CD8-positive, alpha-beta memory T cell (primary cell): ENCODE measurements around the gene PROCA1. TPM values are rescaled to one million over a fixed set of nuclear protein-coding genes. Genes with fewer than 3 reads are reported as not detected.
A peak's percentile ranks its signal among the peaks of the same experiment; 100 is the strongest.

Experiments
- CTCF ChIA-PET: fragments of 350-600 bp; sonication (Branson Sonifier 250); formaldehyde crosslinking; loops from one replicate; lab custom pipeline; 2021; ENCODE audit warnings: antibody characterized with exemption; lab: Charles Lee
- POLR2A ChIA-PET: fragments of 350-600 bp; sonication (Branson Sonifier 250); formaldehyde crosslinking; loops from one replicate; lab custom pipeline; 2021; ENCODE audit warnings: antibody characterized with exemption; lab: Charles Lee
- DNase-seq, 5 donors: peaks; one replicate each; pipeline versions ENCODE4 v3.0.0 to v3.0.0-alpha.2; 2020 to 2022; ENCODE audit warnings: mixed read lengths in 1 of 5
- H3K27ac ChIP-seq: one replicate; pipeline ENCODE4 v1.7.0; 2013; ENCODE audit warnings: low read depth, mild to moderate bottlenecking, low read length, moderate library complexity
- H3K27me3 ChIP-seq: 2 replicates; pipeline ENCODE4 v1.7.0; 2013; ENCODE audit warnings: low read length, mild to moderate bottlenecking; ENCODE audit not compliant: insufficient read depth, poor library complexity, severe bottlenecking
- H3K36me3 ChIP-seq: 2 replicates; pipeline ENCODE4 v1.7.0; 2013; ENCODE audit warnings: mild to moderate bottlenecking, low read length, moderate library complexity; ENCODE audit not compliant: insufficient read depth
- H3K4me1 ChIP-seq: 2 replicates; pipeline ENCODE4 v1.7.0; 2013; ENCODE audit warnings: mild to moderate bottlenecking, low read length, moderate library complexity; ENCODE audit not compliant: insufficient read depth
- H3K4me3 ChIP-seq: 2 replicates; pipeline ENCODE4 v1.7.0; 2013; ENCODE audit warnings: mild to moderate bottlenecking, low read length
- H3K9me3 ChIP-seq: 2 replicates; pipeline ENCODE4 v1.7.0; 2013; ENCODE audit warnings: mild to moderate bottlenecking, low read length
- H3K27ac Mint-ChIP-seq, 8 donors: one replicate each; pipeline ENCODE4 v1.8.0; 2020 to 2021; ENCODE audit warnings: mixed read lengths in 8 of 8, mild to moderate bottlenecking in 6 of 8, inconsistent platforms in 3 of 8, moderate library complexity in 3 of 8
- H3K27me3 Mint-ChIP-seq, 2 donors: one replicate each; pipeline ENCODE4 v1.8.0; 2020 to 2021; ENCODE audit warnings: mixed read lengths in 2 of 2, mild to moderate bottlenecking in 1 of 2, moderate library complexity in 1 of 2
- H3K36me3 Mint-ChIP-seq, 3 donors: one replicate each; pipeline ENCODE4 v1.8.0; 2020 to 2021; ENCODE audit warnings: mixed read lengths in 3 of 3, inconsistent platforms in 1 of 3, mild to moderate bottlenecking in 1 of 3
- H3K4me1 Mint-ChIP-seq, 3 donors: one replicate each; pipeline ENCODE4 v1.8.0; 2020 to 2021; ENCODE audit warnings: mixed read lengths in 3 of 3, inconsistent platforms in 1 of 3, mild to moderate bottlenecking in 1 of 3
- H3K4me3 Mint-ChIP-seq, 7 donors: one replicate each; pipeline ENCODE4 v1.8.0; 2020 to 2021; ENCODE audit warnings: mixed read lengths in 7 of 7, mild to moderate bottlenecking in 6 of 7, moderate library complexity in 4 of 7, inconsistent platforms in 2 of 7
- H3K9me3 Mint-ChIP-seq, 5 donors: one replicate each; pipeline ENCODE4 v1.8.0; 2020 to 2022; ENCODE audit warnings: mixed read lengths in 5 of 5, mild to moderate bottlenecking in 3 of 5, moderate library complexity in 2 of 5, inconsistent platforms in 1 of 5
- polyA plus RNA-seq: library from polyadenylated mRNA; unstranded; fragments of 300-500 nt; fragmentation: Illumina TruSeq; gene quantifications from one replicate; pipeline ENCODE4 v1.2.3, GENCODE V29; 2021
- total RNA-seq, 2 experiments: library from RNA; stranded (reverse); gene quantifications; one replicate each; pipeline ENCODE4 v1.2.3, GENCODE V29; 2021

The PROCA1 gene
- total and polyA plus RNA-seq, 3 experiments from 2014 or later, result 1.2 to 4.9 (median 4.7) TPM

DNA sequence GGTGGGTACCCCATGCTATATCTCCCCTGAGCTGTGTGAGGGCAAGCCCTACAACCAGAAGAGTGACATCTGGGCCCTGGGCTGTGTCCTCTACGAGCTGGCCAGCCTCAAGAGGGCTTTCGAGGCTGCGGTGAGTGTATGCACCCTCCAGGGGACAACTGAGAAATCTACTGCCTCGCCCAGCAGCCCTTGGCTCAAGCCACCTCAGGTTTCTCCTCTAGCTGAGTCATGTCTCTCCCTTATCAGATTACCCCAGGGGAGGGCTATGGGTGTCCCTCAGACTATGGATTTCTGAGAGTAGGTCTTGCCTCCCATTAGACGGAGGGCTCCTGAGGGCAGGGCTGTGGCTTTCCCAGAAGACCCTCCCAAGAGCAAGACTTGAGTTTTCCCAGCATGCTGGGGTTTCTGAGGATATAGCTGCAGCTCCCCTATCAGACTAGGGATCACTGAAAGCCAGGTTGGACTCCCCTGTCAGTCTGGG, 23.6 kb upstream of the PROCA1 start:
- H3K9me3 ChIP-seq, result no peaks in the 10 kb centered on the region
- no peak for DNase-seq
- no peaks in the 10 kb centered on the region for H3K9me3 Mint-ChIP-seq
- H3K4me1 Mint-ChIP-seq, result peaks cover 8 to 12% (median 12%) of the 10 kb centered on the region in 3 donors
- no peaks in the 10 kb centered on the region for H3K36me3 ChIP-seq
- H3K36me3 Mint-ChIP-seq, result peaks cover 0 to 2% (median 2%) of the 10 kb centered on the region in 3 donors
- H3K27ac Mint-ChIP-seq, result no peak overlapping the region
- no peaks in the 10 kb centered on the region for H3K27me3 ChIP-seq
- H3K4me3 Mint-ChIP-seq, result no peak overlapping the region
- H3K27me3 Mint-ChIP-seq, result no peaks in the 10 kb centered on the region
- ChIA-PET POLR2A (no interaction called here), CTCF (interaction anchor here (1.4 to 1.8 kb wide), 3 partner anchors 8 to 28 kb away, joined by 4 to 9 read pairs (median 6); partner anchors contain the start of gene TLCD1)
- peaks cover 15% of the 10 kb centered on the region for H3K4me1 ChIP-seq
- H3K4me3 ChIP-seq, result no peak overlapping the region
- peak overlapping the region; percentile 31 for H3K27ac ChIP-seq

DNA sequence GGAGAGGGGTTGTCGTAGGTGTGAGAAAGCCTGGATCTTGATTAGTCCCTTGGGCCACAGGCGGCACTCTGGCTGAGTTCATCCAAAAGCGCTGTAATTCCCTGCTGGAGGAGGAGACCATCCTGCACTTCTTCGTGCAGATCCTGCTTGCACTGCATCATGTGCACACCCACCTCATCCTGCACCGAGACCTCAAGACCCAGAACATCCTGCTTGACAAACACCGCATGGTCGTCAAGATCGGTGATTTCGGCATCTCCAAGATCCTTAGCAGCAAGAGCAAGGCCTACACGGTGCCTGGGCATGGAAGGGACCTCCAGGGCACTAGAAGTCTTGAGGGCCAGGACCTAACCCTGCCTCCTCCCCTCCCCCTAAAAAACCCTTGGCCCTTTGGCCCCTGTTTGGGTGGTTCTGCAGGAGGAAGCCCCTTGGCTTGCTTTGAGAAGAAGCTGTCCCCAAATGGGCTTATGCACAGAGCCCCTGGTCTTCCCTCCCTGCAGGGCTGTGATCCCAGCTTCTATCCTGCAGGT, 23.1 kb upstream of the PROCA1 start:
- Histone ChIP-seq H3K4me1 (peaks cover 15% of the 10 kb centered on the region), H3K27ac (peak overlapping the region; percentile 48), H3K36me3 (no peaks in the 10 kb centered on the region), H3K9me3 (no peaks in the 10 kb centered on the region), H3K27me3 (no peaks in the 10 kb centered on the region), H3K4me3 (no peak overlapping the region)
- Mint-ChIP-seq H3K4me3 (no peak overlapping the region), H3K4me1 (peaks cover 9 to 14% (median 12%) of the 10 kb centered on the region in 3 donors), H3K36me3 (peaks cover 0 to 2% (median 2%) of the 10 kb centered on the region in 3 donors), H3K27ac (peak overlapping the region in 1 of 8 donors; percentile 39), H3K27me3 (no peaks in the 10 kb centered on the region), H3K9me3 (no peaks in the 10 kb centered on the region)
- ChIA-PET POLR2A (no interaction called here), CTCF (interaction anchor here (1.4 to 1.8 kb wide), 3 partner anchors 8 to 29 kb away, joined by 4 to 9 read pairs (median 6); partner anchors contain the start of gene TLCD1)
- no peak for DNase-seq

DNA sequence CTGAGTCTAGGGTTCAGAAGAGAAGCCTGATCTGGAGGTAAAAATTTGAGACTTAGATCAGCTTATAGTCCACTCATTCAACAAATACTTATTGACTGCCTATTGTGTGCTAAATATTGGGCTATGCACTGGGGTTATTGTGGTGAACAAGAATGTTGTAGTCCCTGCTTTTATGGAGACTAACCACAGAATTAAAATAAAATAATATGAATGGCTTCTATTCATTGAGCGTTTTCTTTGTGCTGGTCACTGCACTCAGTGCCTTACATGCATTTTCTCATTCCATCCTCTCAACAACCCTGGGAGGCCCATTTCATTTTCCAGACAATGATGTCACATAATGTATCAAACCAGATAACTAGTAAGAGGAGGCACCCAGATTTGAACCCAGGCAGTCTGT, 21.7 kb upstream of the PROCA1 start:
- CTCF ChIA-PET, result interaction anchor here (0.7 kb wide), 1 partner anchor 10 kb away, joined by 3 read pairs; no protein-coding TSS in a partner anchor

DNA sequence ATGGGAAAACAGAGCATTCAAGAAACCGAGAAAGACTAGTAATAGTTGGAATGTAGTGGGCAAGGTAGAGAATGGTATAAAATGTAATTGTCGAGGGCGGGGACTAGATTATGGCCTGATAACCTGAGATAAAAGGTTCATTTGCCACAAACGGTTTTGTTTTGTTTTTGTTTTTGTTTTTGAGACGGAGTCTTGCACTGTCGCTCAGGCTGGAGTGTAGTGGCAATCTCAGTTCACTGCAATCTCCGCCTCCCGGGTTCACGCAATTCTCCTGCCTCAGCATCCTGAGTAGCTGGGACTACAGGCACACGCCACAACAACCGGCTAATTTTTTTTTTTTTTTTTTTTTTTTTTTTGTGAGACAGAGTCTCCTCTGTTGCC, 18.3 kb upstream of the PROCA1 start:
- Histone ChIP-seq H3K9me3 (no peaks in the 10 kb centered on the region), H3K4me1 (peaks cover 18% of the 10 kb centered on the region), H3K36me3 (peaks cover under 1% of the 10 kb centered on the region), H3K27ac (no peak overlapping the region), H3K27me3 (no peaks in the 10 kb centered on the region), H3K4me3 (no peak overlapping the region)
- Mint-ChIP-seq H3K27me3 (peaks cover 0 to 4% of the 10 kb centered on the region in 2 donors), H3K4me1 (peaks cover 28 to 39% (median 29%) of the 10 kb centered on the region in 3 donors), H3K36me3 (peaks cover 0 to 20% (median 0%) of the 10 kb centered on the region in 3 donors), H3K27ac (peak overlapping the region in 5 of 8 donors; percentile 6 to 49 (median 27)), H3K9me3 (no peaks in the 10 kb centered on the region), H3K4me3 (peak overlapping the region in 2 of 7 donors; percentile 32 to 64)
- CTCF ChIA-PET, result interaction anchor here (4.1 to 14.8 kb wide), 3 partner anchors 17 to 222 kb away, joined by 72 to 579 read pairs (median 78); partner anchors contain the start of genes PHF12 and TRAF4
- POLR2A ChIA-PET, result interaction anchor here (0.6 to 4.3 kb wide), 3 partner anchors 10 to 18 kb away, joined by 4 to 128 read pairs (median 26); partner anchors contain the start of genes RPL23A and TRAF4
- DNase-seq, result no peak

More for the DNA sequence above, 21.7 kb upstream of the PROCA1 start:
- Histone ChIP-seq H3K4me1 (peaks cover 11% of the 10 kb centered on the region), H3K4me3 (no peak overlapping the region), H3K36me3 (no peaks in the 10 kb centered on the region), H3K27ac (no peak overlapping the region), H3K9me3 (no peaks in the 10 kb centered on the region), H3K27me3 (no peaks in the 10 kb centered on the region)
- H3K4me3 Mint-ChIP-seq, result peak overlapping the region in 1 of 7 donors; percentile 9
- H3K27ac Mint-ChIP-seq, result no peak overlapping the region
- POLR2A ChIA-PET, result no interaction called here
- peaks cover 11 to 16% (median 11%) of the 10 kb centered on the region in 3 donors for H3K4me1 Mint-ChIP-seq
- DNase-seq, result no peak
- no peaks in the 10 kb centered on the region for H3K9me3 Mint-ChIP-seq
- H3K36me3 Mint-ChIP-seq, result peaks cover 0 to 5% (median 0%) of the 10 kb centered on the region in 3 donors
- no peaks in the 10 kb centered on the region for H3K27me3 Mint-ChIP-seq

DNA sequence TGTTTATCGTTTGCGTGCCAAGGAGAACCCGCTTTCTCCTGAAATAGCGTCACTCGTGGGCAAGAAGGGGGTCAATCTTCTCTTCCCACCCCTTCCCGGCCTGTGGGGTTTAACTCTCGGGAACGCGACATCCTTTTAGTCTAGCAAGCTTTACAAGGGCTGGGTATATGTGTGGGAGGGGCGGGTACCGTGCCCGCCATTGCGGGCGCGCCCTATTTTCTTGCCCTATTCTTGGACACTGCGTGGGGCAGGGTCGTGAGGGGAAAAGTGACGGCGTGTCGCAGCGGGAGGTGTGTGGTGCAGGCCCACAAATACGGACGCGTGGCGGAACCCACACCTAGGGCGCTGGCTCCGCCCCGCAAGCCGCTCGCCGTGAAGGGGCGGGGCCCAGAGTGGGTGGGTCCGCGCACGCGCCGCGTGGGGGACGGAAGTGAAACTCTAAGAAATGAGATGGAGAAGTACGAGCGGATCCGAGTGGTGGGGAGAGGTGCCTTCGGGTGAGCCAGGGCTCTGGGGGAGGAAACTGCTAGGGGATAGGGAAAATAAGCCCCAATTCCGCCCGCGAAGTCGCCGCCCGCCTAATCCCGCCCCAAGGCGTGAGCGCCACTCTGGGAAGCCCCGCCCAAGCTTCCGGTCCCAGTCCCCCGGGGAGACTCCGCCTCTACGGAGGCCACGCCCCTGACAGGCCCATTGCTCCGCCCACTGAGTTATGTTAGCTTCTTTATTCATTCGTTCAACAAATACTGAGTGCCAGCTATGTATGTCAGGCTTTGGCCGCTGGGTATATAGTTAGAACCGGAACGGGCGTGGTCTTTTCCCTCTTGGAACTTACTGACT, 16.9 kb upstream of the PROCA1 start, which contains the start of gene NEK8:
Gene NEK8, plus strand, starts transcription at position 425 of the 837 bp plus-strand sequence. Its CDS starts 26 bp downstream, at position 451.
- POLR2A ChIA-PET, result interaction anchor here (0.5 to 4.3 kb wide), 9 partner anchors 9 to 411 kb away, joined by 4 to 128 read pairs (median 4); partner anchors contain the start of genes PHF12, RPL23A and TRAF4

DNA sequence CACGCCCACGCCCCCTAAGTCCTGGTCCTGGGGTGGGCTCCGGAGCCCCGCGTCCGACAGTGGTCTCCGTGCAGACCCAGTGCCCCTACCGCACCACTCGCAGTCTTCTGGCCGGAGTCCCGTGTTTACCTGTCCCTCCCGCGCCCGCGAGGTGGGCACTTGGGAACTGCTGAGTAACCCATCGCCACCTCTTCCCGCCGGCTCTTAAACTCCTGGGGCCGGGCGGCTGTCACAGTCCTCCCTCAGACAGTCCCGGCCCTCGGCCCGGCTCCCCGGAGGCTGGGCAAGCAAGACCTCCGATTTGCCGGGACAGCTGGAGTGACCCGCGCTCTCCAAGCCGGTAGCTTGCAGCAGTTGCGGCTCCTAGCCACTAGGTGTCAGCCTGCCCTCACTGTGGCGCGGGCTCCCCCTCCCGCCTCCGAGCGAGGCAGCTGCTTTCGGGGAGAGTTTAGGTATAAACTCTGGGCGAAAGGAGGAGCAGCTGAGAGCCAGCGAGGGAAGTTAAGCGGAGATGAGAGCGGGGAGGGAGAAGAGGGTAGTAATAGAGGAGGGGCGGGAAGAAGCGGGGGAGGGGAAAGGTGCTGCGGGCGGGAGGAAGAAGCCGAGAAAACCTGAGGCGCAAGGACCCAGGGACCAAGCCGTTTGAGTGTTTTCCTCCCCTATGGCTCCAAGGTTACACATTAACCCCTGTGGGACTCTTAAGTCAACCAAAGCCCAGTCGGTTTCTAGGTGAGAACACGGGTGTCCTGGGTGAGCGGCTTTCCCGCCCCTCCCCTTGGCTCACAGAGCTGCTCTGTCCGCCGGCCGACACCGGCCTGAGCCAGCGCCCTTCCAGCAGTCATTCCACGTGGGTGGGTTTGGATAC, 15.2 kb upstream of the PROCA1 start:
- CTCF ChIA-PET, result interaction anchor here (0.5 to 14.8 kb wide), 52 partner anchors 8 to 397 kb away, joined by 3 to 579 read pairs (median 6); partner anchors contain the start of genes BLTP2, DHRS13, FAM222B and PHF12
- Mint-ChIP-seq H3K9me3 (no peaks in the 10 kb centered on the region), H3K36me3 (peaks cover 0 to 49% (median 13%) of the 10 kb centered on the region in 3 donors), H3K4me3 (peak overlapping the region; percentile 94 to 99 (median 97)), H3K27me3 (peaks cover 0 to 5% of the 10 kb centered on the region in 2 donors), H3K27ac (peak overlapping the region; percentile 97 to 100 (median 99)), H3K4me1 (peaks cover 48 to 68% (median 50%) of the 10 kb centered on the region in 3 donors)
- DNase-seq, result peak; percentile 83 to 92 (median 85)
- peaks cover 22% of the 10 kb centered on the region for H3K36me3 ChIP-seq
- peaks cover 29% of the 10 kb centered on the region for H3K4me1 ChIP-seq
- H3K9me3 ChIP-seq, result no peaks in the 10 kb centered on the region
- H3K27ac ChIP-seq, result peak overlapping the region; percentile 97
- POLR2A ChIA-PET, result interaction anchor here (0.6 to 4.3 kb wide), 14 partner anchors 7 to 227 kb away, joined by 3 to 128 read pairs (median 4); partner anchors contain the start of genes BLTP2, PHF12, PROCA1 and RPL23A
- H3K27me3 ChIP-seq, result no peaks in the 10 kb centered on the region
- H3K4me3 ChIP-seq, result peak overlapping the region; percentile 91

More for the DNA sequence above, 16.9 kb upstream of the PROCA1 start, which contains the start of gene NEK8:
- Mint-ChIP-seq H3K4me1 (peaks cover 38 to 52% (median 38%) of the 10 kb centered on the region in 3 donors), H3K27me3 (peaks cover 0 to 5% of the 10 kb centered on the region in 2 donors), H3K36me3 (peaks cover 0 to 33% (median 6%) of the 10 kb centered on the region in 3 donors), H3K9me3 (no peaks in the 10 kb centered on the region), H3K4me3 (peak within 1 kb of the TSS; percentile 94 to 99 (median 97)), H3K27ac (peak within 1 kb of the TSS; percentile 98 to 100 (median 100))
- Histone ChIP-seq H3K27ac (peak within 1 kb of the TSS; percentile 97), H3K36me3 (peaks cover 7% of the 10 kb centered on the region), H3K4me1 (peaks cover 20% of the 10 kb centered on the region), H3K9me3 (no peaks in the 10 kb centered on the region), H3K4me3 (peak within 1 kb of the TSS; percentile 91), H3K27me3 (no peaks in the 10 kb centered on the region)
- CTCF ChIA-PET, result interaction anchor here (1.4 to 14.8 kb wide), 16 partner anchors 9 to 388 kb away, joined by 3 to 579 read pairs (median 12); partner anchors contain the start of genes DHRS13, PHF12, PROCA1 and RPL23A
- peak; percentile 95 to 98 (median 97) for DNase-seq
